Mammary epithelial cell (primary cell): Measurements from ENCODE around the gene OVCH1.

Experiments
- CTCF ChIP-seq, 2 donors: IDR thresholded peaks in 1 of 2; conservative IDR thresholded peaks in 1 of 2; 2 replicates each; pipeline ENCODE4 v1.5.1; 2011 to 2012; ENCODE audit warnings: inconsistent platforms in 2 of 2, low read length in 2 of 2, mild to moderate bottlenecking in 2 of 2, control low read depth in 1 of 2, low read depth in 1 of 2; ENCODE audit not compliant: insufficient read depth in 1 of 2; ENCODE audit errors: extremely low read depth in 1 of 2
- EZH2 ChIP-seq: IDR thresholded peaks from 2 replicates; pipeline ENCODE4 v1.6.1; 2012; ENCODE audit warnings: low read length, inconsistent platforms, borderline replicate concordance

GRCh38 chr12:29403991-29404390 is 93.5 kb downstream of the OVCH1 start:
- no peak for TF ChIP-seq CTCF (conservative IDR thresholded peaks at IDR 0.05 in 1 of 2, IDR thresholded peaks at IDR 0.05 in 1 of 2; ENCODE audit: extremely low read depth in 1 of 2, insufficient read depth in 1 of 2, low read depth in 1 of 2, low read length in 2 of 2)
- no peak for TF ChIP-seq EZH2
